Cerebellar cortex (tissue), 1 donor: Measurements from ENCODE around the gene COX6A2.
"Not testable (repeated sequence)": the region's sequence is repeated elsewhere in the genome, so short reads cannot be mapped to it uniquely, and the experiment has no call there.

Source experiments
- DNase-seq: peaks from one replicate; pipeline ENCODE4 v3.0.0-alpha.2; 2015; ENCODE audit warnings: low spot score

COX6A2 gene

GRCh38 chr16:31461921-31462804, 34.0 kb upstream of the COX6A2 start:
- no peak for DNase-seq

- DNase-seq, result no peak
Observed at GRCh38 chr16:31461201-31461920, 33.2 kb upstream of the COX6A2 start.

- peak; percentile 52 for DNase-seq
Observed at GRCh38 chr16:31460582-31461002, 32.4 kb upstream of the COX6A2 start.

- DNase-seq, result peak; percentile 99
Observed at GRCh38 chr16:31459687-31460581, 31.8 kb upstream of the COX6A2 start.

- peak; percentile 99 for DNase-seq
Observed at GRCh38 chr16:31458844-31459686, 30.9 kb upstream of the COX6A2 start, which contains the start of gene ARMC5. ARMC5 (plus strand) TSS chr16:31459501; CDS start chr16:31459525, 24 bp downstream.

GRCh38 chr16:31458073-31458843, 30.1 kb upstream of the COX6A2 start:
- DNase-seq, result peak; percentile 29

- DNase-seq, result no peak
Observed at GRCh38 chr16:31456988-31457360, 28.8 kb upstream of the COX6A2 start.

GRCh38 chr16:31455601-31456314, 27.6 kb upstream of the COX6A2 start:
- peak; percentile 42 for DNase-seq

GRCh38 chr16:31453255-31454204, 25.4 kb upstream of the COX6A2 start:
- no peak for DNase-seq

GRCh38 chr16:31452631-31453106, 24.5 kb upstream of the COX6A2 start:
- DNase-seq, result no peak

- DNase-seq, result peak; percentile 83
Observed at GRCh38 chr16:31451681-31452351, 23.7 kb upstream of the COX6A2 start.

GRCh38 chr16:31451201-31451600, 23.0 kb upstream of the COX6A2 start:
- no peak for DNase-seq

- DNase-seq, result not testable (repeated sequence)
Observed at GRCh38 chr16:31445931-31446330, 17.8 kb upstream of the COX6A2 start.

- DNase-seq, result no peak
Observed at GRCh38 chr16:31441956-31442355, 13.8 kb upstream of the COX6A2 start.

GRCh38 chr16:31440516-31441184, 12.5 kb upstream of the COX6A2 start:
- no peak for DNase-seq

GRCh38 chr16:31439519-31439918, 11.4 kb upstream of the COX6A2 start:
- no peak for DNase-seq

- not testable (repeated sequence) for DNase-seq
Observed at GRCh38 chr16:31439023-31439422, 10.9 kb upstream of the COX6A2 start.
